ENCODE measurements around the gene SGTB.

DNA sequence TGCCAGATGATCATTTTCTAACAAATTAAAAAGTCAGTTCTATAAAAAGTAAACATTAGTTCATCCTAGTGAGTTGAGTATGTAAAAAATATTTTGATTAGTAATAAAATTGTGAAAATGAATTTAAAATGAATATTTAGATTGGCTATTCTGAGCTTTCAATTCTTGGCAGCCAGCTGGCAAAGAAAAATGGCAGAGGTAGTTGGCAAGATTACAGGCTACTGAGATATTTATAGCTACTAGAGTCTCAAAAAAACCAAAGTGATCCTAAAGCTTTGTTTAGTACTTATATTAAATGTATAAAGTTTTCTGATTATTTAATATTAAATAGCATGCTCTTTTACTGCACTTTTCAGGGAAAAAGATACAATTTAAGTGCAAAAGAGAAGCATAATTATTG is 25.0 kb downstream of the SGTB start:
- no peak for TF ChIP-seq EZH2 (IDR thresholded peaks at IDR 0.05; ENCODE audit: low read length, missing control alignments)
- TF ChIP-seq, protein P1, sequence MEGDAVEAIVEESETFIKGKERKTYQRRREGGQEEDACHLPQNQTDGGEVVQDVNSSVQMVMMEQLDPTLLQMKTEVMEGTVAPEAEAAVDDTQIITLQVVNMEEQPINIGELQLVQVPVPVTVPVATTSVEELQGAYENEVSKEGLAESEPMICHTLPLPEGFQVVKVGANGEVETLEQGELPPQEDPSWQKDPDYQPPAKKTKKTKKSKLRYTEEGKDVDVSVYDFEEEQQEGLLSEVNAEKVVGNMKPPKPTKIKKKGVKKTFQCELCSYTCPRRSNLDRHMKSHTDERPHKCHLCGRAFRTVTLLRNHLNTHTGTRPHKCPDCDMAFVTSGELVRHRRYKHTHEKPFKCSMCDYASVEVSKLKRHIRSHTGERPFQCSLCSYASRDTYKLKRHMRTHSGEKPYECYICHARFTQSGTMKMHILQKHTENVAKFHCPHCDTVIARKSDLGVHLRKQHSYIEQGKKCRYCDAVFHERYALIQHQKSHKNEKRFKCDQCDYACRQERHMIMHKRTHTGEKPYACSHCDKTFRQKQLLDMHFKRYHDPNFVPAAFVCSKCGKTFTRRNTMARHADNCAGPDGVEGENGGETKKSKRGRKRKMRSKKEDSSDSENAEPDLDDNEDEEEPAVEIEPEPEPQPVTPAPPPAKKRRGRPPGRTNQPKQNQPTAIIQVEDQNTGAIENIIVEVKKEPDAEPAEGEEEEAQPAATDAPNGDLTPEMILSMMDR (conservative IDR thresholded peaks at IDR 0.05 in 1 of 2, IDR thresholded peaks at IDR 0.05 in 1 of 2; ENCODE audit: low read depth in 1 of 2, low read length in 2 of 2): no peak

All from fibroblast of lung (primary cell).